Stimulated activated CD8-positive, alpha-beta memory T cell treated with anti-CD3 and anti-CD28 coated beads, Interleukin-7, amount 100 ng/mL, for 1 hour (primary cell): ENCODE results near the gene CDH2.

Experiments
- DNase-seq, 2 donors: peaks; one replicate each; pipeline ENCODE4 v3.0.0-alpha.2; 2020; ENCODE audit warnings: low read depth in 2 of 2

CDH2 gene

GRCh38 chr18:28176948-28177827, at the start of gene CDH2:
Gene CDH2, minus strand, starts transcription at chr18:28177130. Its CDS starts 108 bp downstream, at chr18:28177022.
- no peak for DNase-seq

- DNase-seq = no peak
Measured at GRCh38 chr18:28212060-28212459, 35.1 kb upstream of the CDH2 start.

- DNase-seq = no peak
Measured at GRCh38 chr18:28208712-28209265, 31.9 kb upstream of the CDH2 start.

GRCh38 chr18:28208268-28208667, 31.3 kb upstream of the CDH2 start:
- no peak for DNase-seq

- DNase-seq = no peak
Measured at GRCh38 chr18:28204154-28204553, 27.2 kb upstream of the CDH2 start.

- no peak for DNase-seq
Measured at GRCh38 chr18:28201056-28201455, 24.1 kb upstream of the CDH2 start.

GRCh38 chr18:28198620-28199019, 21.7 kb upstream of the CDH2 start:
- no peak for DNase-seq

- no peak for DNase-seq
Measured at GRCh38 chr18:28193177-28193778, 16.3 kb upstream of the CDH2 start.

- DNase-seq = no peak
Measured at GRCh38 chr18:28189400-28190239, 12.7 kb upstream of the CDH2 start.

- no peak for DNase-seq
Measured at GRCh38 chr18:28185121-28185520, 8.2 kb upstream of the CDH2 start.

GRCh38 chr18:28183418-28184078, 6.6 kb upstream of the CDH2 start:
- DNase-seq = no peak

GRCh38 chr18:28181616-28182015, 4.7 kb upstream of the CDH2 start:
- DNase-seq = no peak

GRCh38 chr18:28178720-28179119, 1.8 kb upstream of the CDH2 start:
- no peak for DNase-seq

GRCh38 chr18:28177828-28178635, 1.1 kb upstream of the CDH2 start:
- DNase-seq = no peak

GRCh38 chr18:28176698-28176947, 307 bp downstream of the CDH2 start:
- DNase-seq = no peak

- DNase-seq = no peak
Measured at GRCh38 chr18:28175930-28176697, 816 bp downstream of the CDH2 start.

GRCh38 chr18:28175150-28175929, 1.6 kb downstream of the CDH2 start:
- no peak for DNase-seq

- no peak for DNase-seq
Measured at GRCh38 chr18:28174181-28174905, 2.6 kb downstream of the CDH2 start.

GRCh38 chr18:28171837-28172236, 5.1 kb downstream of the CDH2 start:
- no peak for DNase-seq
